H1 (cell line): Measurements from ENCODE around the gene SMYD3.

Experiments
- ASH2L ChIP-seq: fragments of 200-600, 300-600 bp; sonication (generic); IDR thresholded peaks from one replicate; pipeline ENCODE4 v1.7.1; 2017; ENCODE audit warnings: low read length
- CTCF ChIP-seq, 3 experiments: IDR thresholded peaks; 1 replicate in 2 of 3; 2 replicates in 1 of 3; pipeline versions ENCODE4 v1.5.1 to v1.6.1; 2011; ENCODE audit warnings: low read length in 3 of 3, mild to moderate bottlenecking in 3 of 3, inconsistent platforms in 2 of 3, low read depth in 1 of 3, moderate library complexity in 1 of 3; ENCODE audit not compliant: insufficient read depth in 1 of 3; ENCODE audit errors: control extremely low read depth in 1 of 3
- EZH2 ChIP-seq: fragments of 200-600 bp; sonication (generic); IDR thresholded peaks from 2 replicates; pipeline ENCODE4 v1.7.1; 2012; ENCODE audit warnings: low read depth, mild to moderate bottlenecking, moderate library complexity, low read length, inconsistent platforms; ENCODE audit not compliant: severe bottlenecking
- HDAC2 ChIP-seq, 2 experiments: fragments of 300-600 bp in 1 of 2; sonication (generic) in 1 of 2; IDR thresholded peaks; 2 replicates each; pipeline ENCODE4 v1.6.1; 2011 to 2012; ENCODE audit warnings: low read depth in 2 of 2, low read length in 2 of 2, mild to moderate bottlenecking in 2 of 2, moderate library complexity in 2 of 2, borderline replicate concordance in 1 of 2, inconsistent platforms in 1 of 2
- MAFK ChIP-seq: IDR thresholded peaks from 2 replicates; pipeline ENCODE4 v1.6.1; 2012; ENCODE audit warnings: low read depth, mild to moderate bottlenecking, improper control_type of control experiment, low read length
- MAX ChIP-seq: IDR thresholded peaks from 2 replicates; pipeline ENCODE4 v1.6.1; 2012; ENCODE audit warnings: inconsistent platforms
- NRF1 ChIP-seq: IDR thresholded peaks from 2 replicates; pipeline ENCODE4 v1.6.1; 2011; ENCODE audit warnings: mild to moderate bottlenecking, low read depth, low read length, improper control_type of control experiment
- POLR2A ChIP-seq, 2 experiments: IDR thresholded peaks; 1 replicate in 1 of 2; 2 replicates in 1 of 2; pipeline ENCODE4 v1.6.1; 2011; ENCODE audit warnings: low read depth in 2 of 2, low read length in 2 of 2, mild to moderate bottlenecking in 2 of 2; ENCODE audit errors: control extremely low read depth in 1 of 2
- RAD21 ChIP-seq, 2 experiments: IDR thresholded peaks in 1 of 2; conservative IDR thresholded peaks in 1 of 2; 2 replicates each; pipeline ENCODE4 v1.6.1; 2011; ENCODE audit warnings: low read depth in 2 of 2, low read length in 2 of 2, improper control_type of control experiment in 1 of 2, inconsistent platforms in 1 of 2, mild to moderate bottlenecking in 1 of 2, moderate library complexity in 1 of 2
- RXRA ChIP-seq: IDR thresholded peaks from 2 replicates; pipeline ENCODE4 v1.6.1; 2011; ENCODE audit warnings: low read depth, mild to moderate bottlenecking, low read length, moderate library complexity; ENCODE audit not compliant: insufficient read depth
- SIN3A ChIP-seq, 2 experiments: IDR thresholded peaks in 1 of 2; conservative IDR thresholded peaks in 1 of 2; 2 replicates each; pipeline ENCODE4 v1.6.1; 2011 to 2012; ENCODE audit warnings: low read length in 2 of 2, improper control_type of control experiment in 1 of 2, low read depth in 1 of 2, mild to moderate bottlenecking in 1 of 2
- USF2 ChIP-seq: IDR thresholded peaks from 2 replicates; pipeline ENCODE4 v1.6.1; 2011; ENCODE audit warnings: low read length, improper control_type of control experiment
- YY1 ChIP-seq: IDR thresholded peaks from 2 replicates; pipeline ENCODE4 v1.6.1; 2011; ENCODE audit warnings: low read depth, mild to moderate bottlenecking, low read length
- ZNF274 ChIP-seq: IDR thresholded peaks from 2 replicates; pipeline ENCODE4 v1.7.0; 2012; ENCODE audit warnings: low read length, borderline replicate concordance; ENCODE audit errors: extremely low read depth

DNA sequence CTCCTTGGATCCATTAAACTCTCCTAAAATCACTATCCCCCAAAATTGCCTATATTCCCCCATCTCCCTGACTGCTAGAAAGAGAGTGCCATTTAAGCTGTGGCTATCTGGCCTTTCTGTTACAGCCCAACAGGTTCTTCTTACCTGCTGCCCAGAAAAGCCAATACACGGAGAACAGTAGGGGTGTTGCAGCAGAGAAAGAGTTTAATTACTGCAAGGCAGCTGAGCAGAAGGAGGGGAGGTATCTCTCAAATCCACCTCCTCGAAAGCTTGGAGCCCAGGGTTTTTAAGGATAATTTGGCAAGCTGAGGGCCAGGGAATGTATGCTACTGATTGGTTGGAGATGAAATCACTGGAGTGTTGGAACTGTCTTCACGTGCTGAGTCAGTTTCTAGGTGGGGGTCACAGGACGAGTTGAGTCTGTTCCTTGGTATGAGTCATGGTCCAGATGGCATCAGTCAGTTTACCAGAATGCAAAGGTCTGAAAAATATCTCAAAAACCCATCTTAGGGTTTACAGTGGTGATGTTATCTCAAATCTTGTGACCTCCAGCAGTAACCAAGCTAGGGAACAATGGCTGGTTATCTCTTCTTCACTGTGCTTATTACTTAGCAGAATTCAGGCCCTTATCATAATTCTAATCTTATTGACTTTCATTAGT, 89.8 kb downstream of the SMYD3 start:
- no peak for TF ChIP-seq CTCF (IDR thresholded peaks at IDR 0.05; ENCODE audit: control extremely low read depth in 1 of 3, insufficient read depth in 1 of 3, low read depth in 1 of 3, low read length in 3 of 3)
- no peak for TF ChIP-seq HDAC2 (IDR thresholded peaks at IDR 0.05; ENCODE audit: borderline replicate concordance in 1 of 2, low read depth in 2 of 2, low read length in 2 of 2)
- TF ChIP-seq SIN3A (conservative IDR thresholded peaks at IDR 0.05 in 1 of 2, IDR thresholded peaks at IDR 0.05 in 1 of 2; ENCODE audit: low read depth in 1 of 2, low read length in 2 of 2), result no peak
- TF ChIP-seq NRF1, result no peak
- TF ChIP-seq ASH2L, result no peak
- TF ChIP-seq YY1, result no peak
- no peak for TF ChIP-seq ZNF274
- TF ChIP-seq RXRA, result no peak
- TF ChIP-seq EZH2, result no peak
- TF ChIP-seq RAD21 (IDR thresholded peaks at IDR 0.05 in 1 of 2, conservative IDR thresholded peaks at IDR 0.05 in 1 of 2; ENCODE audit: low read depth in 2 of 2, low read length in 2 of 2), result no peak
- TF ChIP-seq POLR2A (IDR thresholded peaks at IDR 0.05; ENCODE audit: control extremely low read depth in 1 of 2, low read depth in 2 of 2, low read length in 2 of 2), result no peak
- no peak for TF ChIP-seq MAFK
- no peak for TF ChIP-seq USF2
- TF ChIP-seq MAX, result no peak
